Measurements from ENCODE around the gene ABHD17A.

The ABHD17A gene

GRCh38 chr19:1836458-1837221 is 48.7 kb downstream of the ABHD17A start:
- DNase-seq, result no peak

- DNase-seq, result no peak
Measured at GRCh38 chr19:1833540-1833939, 51.8 kb downstream of the ABHD17A start.

- no peak for DNase-seq
Measured at GRCh38 chr19:1832046-1832663, 53.1 kb downstream of the ABHD17A start.

GRCh38 chr19:1830978-1831377 is 54.3 kb downstream of the ABHD17A start:
- DNase-seq, result no peak

- DNase-seq, result no peak
Measured at GRCh38 chr19:1830568-1830967, 54.7 kb downstream of the ABHD17A start.

- DNase-seq, result no peak
Measured at GRCh38 chr19:1829958-1830357, 55.3 kb downstream of the ABHD17A start.

GRCh38 chr19:1828279-1829238 is 56.7 kb downstream of the ABHD17A start:
- no peak for DNase-seq

- DNase-seq, result no peak
Measured at GRCh38 chr19:1827566-1828278, 57.6 kb downstream of the ABHD17A start.
